Ishikawa (cell line): Measurements from ENCODE around the gene UBA3.

Experiments used
- CEBPB ChIP-seq: IDR thresholded peaks from 2 replicates; pipeline ENCODE4 v1.6.1; 2012
- CREB1 ChIP-seq: IDR thresholded peaks from 2 replicates; pipeline ENCODE4 v1.6.1; 2012; ENCODE audit warnings: low read depth
- EGR1 ChIP-seq: IDR thresholded peaks from 2 replicates; pipeline ENCODE4 v1.6.1; 2012
- EP300 ChIP-seq: IDR thresholded peaks from 2 replicates; pipeline ENCODE4 v1.6.1; 2012; ENCODE audit warnings: borderline replicate concordance
- FOXM1 ChIP-seq: IDR thresholded peaks from 2 replicates; pipeline ENCODE4 v1.6.1; 2012; ENCODE audit warnings: low read depth, borderline replicate concordance
- RAD21 ChIP-seq: IDR thresholded peaks from 2 replicates; pipeline ENCODE4 v1.6.1; 2012; ENCODE audit warnings: low read depth
- REST ChIP-seq: IDR thresholded peaks from 2 replicates; pipeline ENCODE4 v1.6.1; 2012; ENCODE audit warnings: low read depth, mild to moderate bottlenecking
- TAF1 ChIP-seq: IDR thresholded peaks from 2 replicates; pipeline ENCODE4 v1.6.1; 2012; ENCODE audit warnings: low read depth, mild to moderate bottlenecking
- TCF12 ChIP-seq: IDR thresholded peaks from 2 replicates; pipeline ENCODE4 v1.6.1; 2012; ENCODE audit warnings: low read depth
- TEAD4 ChIP-seq: IDR thresholded peaks from 2 replicates; pipeline ENCODE4 v1.6.1; 2012
- USF1 ChIP-seq: IDR thresholded peaks from 2 replicates; pipeline ENCODE4 v1.6.1; 2012
- YY1 ChIP-seq: IDR thresholded peaks from 2 replicates; pipeline ENCODE4 v1.6.1; 2012; ENCODE audit warnings: low read depth
- ZBTB7A ChIP-seq: IDR thresholded peaks from 2 replicates; pipeline ENCODE4 v1.6.1; 2012; ENCODE audit warnings: low read depth
- TF ChIP-seq, protein P1 (sequence below): IDR thresholded peaks from 2 replicates; pipeline ENCODE4 v1.6.1; 2012

GRCh38 chr3:69128509-69128908 is 48.3 kb upstream of the UBA3 start:
- TF ChIP-seq REST (no peak), EGR1 (no peak), FOXM1 (no peak), RAD21 (no peak), TCF12 (no peak), EP300 (no peak), TAF1 (no peak), CEBPB (no peak), YY1 (no peak), ZBTB7A (no peak), USF1 (no peak), CREB1 (no peak), TEAD4 (no peak)
- TF ChIP-seq, protein P1, sequence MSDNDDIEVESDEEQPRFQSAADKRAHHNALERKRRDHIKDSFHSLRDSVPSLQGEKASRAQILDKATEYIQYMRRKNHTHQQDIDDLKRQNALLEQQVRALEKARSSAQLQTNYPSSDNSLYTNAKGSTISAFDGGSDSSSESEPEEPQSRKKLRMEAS: no peak
